ENCODE results near the gene PRMT3. TPM values are rescaled to one million over a fixed set of nuclear protein-coding genes. Genes with fewer than 3 reads are reported as not detected.

PRMT3 gene
- total RNA-seq, 1 donor from 2014 or later = 39.6 TPM

DNA sequence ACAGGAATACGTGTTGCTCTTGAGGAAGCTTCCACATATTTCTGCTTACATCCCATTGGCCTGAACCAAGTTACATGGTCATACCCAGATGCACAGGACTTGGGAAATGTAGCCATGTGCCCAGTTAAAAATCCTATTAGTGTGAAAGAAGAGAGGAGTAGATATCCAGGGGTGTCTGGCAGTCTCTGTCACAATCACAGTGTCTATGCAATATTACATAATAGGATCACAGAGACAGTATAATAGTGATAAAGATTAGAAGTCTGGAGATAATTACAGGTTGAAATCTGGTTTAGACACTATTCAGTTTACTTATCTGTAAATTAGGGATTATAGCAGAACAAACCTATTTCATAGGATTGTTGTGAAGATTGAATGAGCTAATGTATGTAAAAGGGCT lies 149.3 kb downstream of the PRMT3 start:
- Histone ChIP-seq H3K9me3 (ENCODE audit: low read depth) (peaks cover 6% of the 10 kb centered on the region), H3K4me2 (no peak overlapping the region), H3K36me3 (no peaks in the 10 kb centered on the region), H3K9ac (no peak overlapping the region), H3K4me1 (peaks cover 9% of the 10 kb centered on the region), H3F3A (ENCODE audit: low read depth) (no peaks in the 10 kb centered on the region), H3K27ac (no peak overlapping the region), H3K4me3 (no peak overlapping the region), H2AFZ (replicated peaks) (no peak overlapping the region), H3K79me2 (ENCODE audit: low read depth) (no peaks in the 10 kb centered on the region), H4K20me1 (ENCODE audit: low read depth) (no peaks in the 10 kb centered on the region), H3K27me3 (peaks cover 3% of the 10 kb centered on the region)
- no peak overlapping the region for H3K27ac Mint-ChIP-seq
- peaks cover 29% of the 10 kb centered on the region for H3K9me3 Mint-ChIP-seq
- no peak overlapping the region for H3K4me3 Mint-ChIP-seq
- peaks cover 5% of the 10 kb centered on the region for H3K36me3 Mint-ChIP-seq
- TF ChIP-seq EZH2phosphoT487 (IDR thresholded peaks at IDR 0.05) = no peak
- TF ChIP-seq, protein P1, sequence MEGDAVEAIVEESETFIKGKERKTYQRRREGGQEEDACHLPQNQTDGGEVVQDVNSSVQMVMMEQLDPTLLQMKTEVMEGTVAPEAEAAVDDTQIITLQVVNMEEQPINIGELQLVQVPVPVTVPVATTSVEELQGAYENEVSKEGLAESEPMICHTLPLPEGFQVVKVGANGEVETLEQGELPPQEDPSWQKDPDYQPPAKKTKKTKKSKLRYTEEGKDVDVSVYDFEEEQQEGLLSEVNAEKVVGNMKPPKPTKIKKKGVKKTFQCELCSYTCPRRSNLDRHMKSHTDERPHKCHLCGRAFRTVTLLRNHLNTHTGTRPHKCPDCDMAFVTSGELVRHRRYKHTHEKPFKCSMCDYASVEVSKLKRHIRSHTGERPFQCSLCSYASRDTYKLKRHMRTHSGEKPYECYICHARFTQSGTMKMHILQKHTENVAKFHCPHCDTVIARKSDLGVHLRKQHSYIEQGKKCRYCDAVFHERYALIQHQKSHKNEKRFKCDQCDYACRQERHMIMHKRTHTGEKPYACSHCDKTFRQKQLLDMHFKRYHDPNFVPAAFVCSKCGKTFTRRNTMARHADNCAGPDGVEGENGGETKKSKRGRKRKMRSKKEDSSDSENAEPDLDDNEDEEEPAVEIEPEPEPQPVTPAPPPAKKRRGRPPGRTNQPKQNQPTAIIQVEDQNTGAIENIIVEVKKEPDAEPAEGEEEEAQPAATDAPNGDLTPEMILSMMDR (IDR thresholded peaks at IDR 0.05) = no peak
- no peak for TF ChIP-seq EZH2 (IDR thresholded peaks at IDR 0.05)
- peaks cover 17% of the 10 kb centered on the region for H3K27me3 Mint-ChIP-seq (ENCODE audit: insufficient read depth, low read depth)
- DNase-seq (ENCODE audit: low spot score) = no peak
- peaks cover 11% of the 10 kb centered on the region for H3K4me1 Mint-ChIP-seq

DNA sequence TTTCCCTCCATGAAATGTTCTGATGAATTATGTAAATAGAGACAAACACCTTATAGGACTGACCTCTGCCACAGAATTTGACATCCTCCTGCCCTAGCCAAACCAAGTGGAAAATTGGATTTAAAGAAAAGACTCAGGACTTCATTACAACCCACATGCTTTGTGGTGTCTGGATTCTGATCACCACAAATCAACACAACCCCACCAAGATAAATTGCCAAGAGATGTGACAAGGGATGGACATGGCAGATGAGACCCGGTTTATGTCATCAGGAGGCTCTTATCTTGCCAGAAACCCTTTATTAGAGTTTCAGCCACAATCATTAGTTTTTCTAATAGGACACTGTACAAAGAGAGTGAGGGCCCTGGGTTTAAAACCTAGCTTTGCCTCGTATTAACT lies 154.0 kb downstream of the PRMT3 start:
- Mint-ChIP-seq H3K36me3 (peaks cover 5% of the 10 kb centered on the region), H3K4me3 (no peak overlapping the region), H3K9me3 (peaks cover 25% of the 10 kb centered on the region), H3K27me3 (ENCODE audit: insufficient read depth, low read depth) (peaks cover 25% of the 10 kb centered on the region), H3K27ac (no peak overlapping the region), H3K4me1 (peaks cover 23% of the 10 kb centered on the region)
- H2AFZ ChIP-seq (replicated peaks) = no peak overlapping the region
- no peaks in the 10 kb centered on the region for H3K36me3 ChIP-seq
- peaks cover 6% of the 10 kb centered on the region for H3K9me3 ChIP-seq (ENCODE audit: low read depth)
- DNase-seq (ENCODE audit: low spot score) = peak; percentile 24
- H3K79me2 ChIP-seq (ENCODE audit: low read depth) = no peaks in the 10 kb centered on the region
- H3K4me1 ChIP-seq = peaks cover 17% of the 10 kb centered on the region
- no peak overlapping the region for H3K4me2 ChIP-seq
- no peak overlapping the region for H3K9ac ChIP-seq
- no peaks in the 10 kb centered on the region for H3F3A ChIP-seq (ENCODE audit: low read depth)
- no peak overlapping the region for H3K4me3 ChIP-seq
- no peak overlapping the region for H3K27ac ChIP-seq
- no peak for TF ChIP-seq EZH2 (IDR thresholded peaks at IDR 0.05)
- TF ChIP-seq, protein P1 (IDR thresholded peaks at IDR 0.05) = no peak
- TF ChIP-seq EZH2phosphoT487 (IDR thresholded peaks at IDR 0.05) = no peak
- no peaks in the 10 kb centered on the region for H4K20me1 ChIP-seq (ENCODE audit: low read depth)
- peaks cover 45% of the 10 kb centered on the region for H3K27me3 ChIP-seq

DNA sequence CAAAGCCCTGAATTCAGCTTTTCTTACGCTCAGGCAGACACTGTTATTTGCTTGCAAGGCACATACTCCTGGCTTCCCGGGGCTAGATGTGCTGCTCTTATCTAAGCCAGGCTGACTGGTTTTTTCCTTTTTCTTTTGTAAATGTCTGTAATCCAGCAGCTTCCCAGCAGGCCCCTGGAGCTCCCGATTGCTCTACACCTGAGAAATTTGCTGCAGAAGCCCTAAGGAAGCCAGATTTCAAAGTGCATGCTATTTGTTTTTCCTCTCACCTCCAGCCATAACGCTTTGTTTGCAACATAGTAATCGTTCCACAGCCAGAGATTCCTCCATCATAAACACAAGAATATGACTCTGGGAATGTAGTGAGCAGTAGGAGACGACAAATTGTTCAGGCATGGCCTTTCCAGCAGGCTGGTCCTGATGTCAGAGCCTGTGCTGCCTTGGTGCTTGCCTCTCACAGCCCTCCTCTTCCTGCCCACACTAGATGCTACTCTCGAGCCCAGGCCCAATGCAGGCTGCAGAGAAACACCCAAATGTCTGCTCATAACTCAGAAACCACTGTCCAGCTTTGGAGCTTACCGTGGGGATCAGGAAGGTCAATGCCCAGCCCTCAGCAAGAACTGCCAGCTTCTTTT lies 157.2 kb downstream of the PRMT3 start:
- no peak for TF ChIP-seq EZH2 (IDR thresholded peaks at IDR 0.05)
- TF ChIP-seq, protein P1 (IDR thresholded peaks at IDR 0.05) = no peak
- TF ChIP-seq EZH2phosphoT487 (IDR thresholded peaks at IDR 0.05) = no peak
- peak; percentile 42 for DNase-seq (ENCODE audit: low spot score)
- Histone ChIP-seq H3K27ac (no peak overlapping the region), H2AFZ (replicated peaks) (no peak overlapping the region), H3K9me3 (ENCODE audit: low read depth) (no peaks in the 10 kb centered on the region), H3K4me3 (no peak overlapping the region), H4K20me1 (ENCODE audit: low read depth) (no peaks in the 10 kb centered on the region), H3K9ac (no peak overlapping the region), H3F3A (ENCODE audit: low read depth) (no peaks in the 10 kb centered on the region), H3K4me2 (peak overlapping the region; percentile 21), H3K27me3 (peaks cover 47% of the 10 kb centered on the region), H3K4me1 (peaks cover 17% of the 10 kb centered on the region), H3K36me3 (no peaks in the 10 kb centered on the region), H3K79me2 (ENCODE audit: low read depth) (no peaks in the 10 kb centered on the region)
- Mint-ChIP-seq H3K27ac (no peak overlapping the region), H3K4me1 (peaks cover 23% of the 10 kb centered on the region), H3K9me3 (peaks cover 9% of the 10 kb centered on the region), H3K36me3 (no peaks in the 10 kb centered on the region), H3K4me3 (no peak overlapping the region), H3K27me3 (ENCODE audit: insufficient read depth, low read depth) (peaks cover 21% of the 10 kb centered on the region)
